ENCODE results near the gene SYT1.
A peak's percentile ranks its signal among the peaks of the same experiment; 100 is the strongest.

The SYT1 gene

GRCh38 chr12:79162147-79162772 lies 297.7 kb downstream of the SYT1 start:
- Histone ChIP-seq H3K4me1 (ENCODE audit: control insufficient read depth, insufficient read depth, low read length) (no peaks in the 10 kb centered on the region), H3K36me3 (ENCODE audit: control insufficient read depth in 2 of 2, insufficient read depth in 2 of 2, low read length in 2 of 2) (no peaks in the 10 kb centered on the region), H3K27me3 (ENCODE audit: control insufficient read depth in 1 of 2, insufficient read depth in 2 of 2, low read length in 2 of 2) (no peaks in the 10 kb centered on the region), H3K27ac (ENCODE audit: low read length) (no peak overlapping the region), H3K9me3 (ENCODE audit: control insufficient read depth in 2 of 2, low read length in 2 of 2) (no peaks in the 10 kb centered on the region), H3K4me3 (ENCODE audit: low read length in 2 of 2) (no peak overlapping the region), H3K9ac (ENCODE audit: low read length in 2 of 2) (no peak overlapping the region)

- H3K4me3 ChIP-seq (ENCODE audit: low read length in 2 of 2): no peak overlapping the region
- no peaks in the 10 kb centered on the region for H3K4me1 ChIP-seq (ENCODE audit: control insufficient read depth, insufficient read depth, low read length)
- no peaks in the 10 kb centered on the region for H3K27me3 ChIP-seq (ENCODE audit: control insufficient read depth in 1 of 2, insufficient read depth in 2 of 2, low read length in 2 of 2)
- no peak overlapping the region for H3K27ac ChIP-seq (ENCODE audit: low read length)
- no peak overlapping the region for H3K9ac ChIP-seq (ENCODE audit: low read length in 2 of 2)
- H3K36me3 ChIP-seq (ENCODE audit: control insufficient read depth in 2 of 2, insufficient read depth in 2 of 2, low read length in 2 of 2): no peaks in the 10 kb centered on the region
- H3K9me3 ChIP-seq (ENCODE audit: control insufficient read depth in 2 of 2, low read length in 2 of 2): no peaks in the 10 kb centered on the region
Observed at GRCh38 chr12:79162948-79163347, 298.4 kb downstream of the SYT1 start.

- no peak overlapping the region for H3K27ac ChIP-seq (ENCODE audit: low read length)
- H3K36me3 ChIP-seq (ENCODE audit: control insufficient read depth in 2 of 2, insufficient read depth in 2 of 2, low read length in 2 of 2): no peaks in the 10 kb centered on the region
- H3K9me3 ChIP-seq (ENCODE audit: control insufficient read depth in 2 of 2, low read length in 2 of 2): no peaks in the 10 kb centered on the region
- no peaks in the 10 kb centered on the region for H3K4me1 ChIP-seq (ENCODE audit: control insufficient read depth, insufficient read depth, low read length)
- H3K9ac ChIP-seq (ENCODE audit: low read length in 2 of 2): no peak overlapping the region
- H3K27me3 ChIP-seq (ENCODE audit: control insufficient read depth in 1 of 2, insufficient read depth in 2 of 2, low read length in 2 of 2): no peaks in the 10 kb centered on the region
- no peak overlapping the region for H3K4me3 ChIP-seq (ENCODE audit: low read length in 2 of 2)
Observed at GRCh38 chr12:79164890-79165289, 300.3 kb downstream of the SYT1 start.

- H3K4me3 ChIP-seq (ENCODE audit: low read length in 2 of 2): no peak overlapping the region
- H3K36me3 ChIP-seq (ENCODE audit: control insufficient read depth in 2 of 2, insufficient read depth in 2 of 2, low read length in 2 of 2): no peaks in the 10 kb centered on the region
- H3K27ac ChIP-seq (ENCODE audit: low read length): no peak overlapping the region
- no peaks in the 10 kb centered on the region for H3K27me3 ChIP-seq (ENCODE audit: control insufficient read depth in 1 of 2, insufficient read depth in 2 of 2, low read length in 2 of 2)
- H3K4me1 ChIP-seq (ENCODE audit: control insufficient read depth, insufficient read depth, low read length): no peaks in the 10 kb centered on the region
- no peak overlapping the region for H3K9ac ChIP-seq (ENCODE audit: low read length in 2 of 2)
- no peaks in the 10 kb centered on the region for H3K9me3 ChIP-seq (ENCODE audit: control insufficient read depth in 2 of 2, low read length in 2 of 2)
Observed at GRCh38 chr12:79168687-79169086, 304.1 kb downstream of the SYT1 start.

- Histone ChIP-seq H3K9me3 (ENCODE audit: control insufficient read depth in 2 of 2, low read length in 2 of 2) (no peaks in the 10 kb centered on the region), H3K27ac (ENCODE audit: low read length) (no peak overlapping the region), H3K4me3 (ENCODE audit: low read length in 2 of 2) (no peak overlapping the region), H3K36me3 (ENCODE audit: control insufficient read depth in 2 of 2, insufficient read depth in 2 of 2, low read length in 2 of 2) (no peaks in the 10 kb centered on the region), H3K4me1 (ENCODE audit: control insufficient read depth, insufficient read depth, low read length) (no peaks in the 10 kb centered on the region), H3K9ac (ENCODE audit: low read length in 2 of 2) (no peak overlapping the region), H3K27me3 (ENCODE audit: control insufficient read depth in 1 of 2, insufficient read depth in 2 of 2, low read length in 2 of 2) (no peaks in the 10 kb centered on the region)
Observed at GRCh38 chr12:79174626-79175025, 310.1 kb downstream of the SYT1 start.

GRCh38 chr12:79183003-79183402 lies 318.4 kb downstream of the SYT1 start:
- Histone ChIP-seq H3K9me3 (ENCODE audit: control insufficient read depth in 2 of 2, low read length in 2 of 2) (no peaks in the 10 kb centered on the region), H3K27me3 (ENCODE audit: control insufficient read depth in 1 of 2, insufficient read depth in 2 of 2, low read length in 2 of 2) (no peaks in the 10 kb centered on the region), H3K27ac (ENCODE audit: low read length) (no peak overlapping the region), H3K4me3 (ENCODE audit: low read length in 2 of 2) (no peak overlapping the region), H3K4me1 (ENCODE audit: control insufficient read depth, insufficient read depth, low read length) (no peaks in the 10 kb centered on the region), H3K36me3 (ENCODE audit: control insufficient read depth in 2 of 2, insufficient read depth in 2 of 2, low read length in 2 of 2) (no peaks in the 10 kb centered on the region), H3K9ac (ENCODE audit: low read length in 2 of 2) (no peak overlapping the region)

- no peaks in the 10 kb centered on the region for H3K36me3 ChIP-seq (ENCODE audit: control insufficient read depth in 2 of 2, insufficient read depth in 2 of 2, low read length in 2 of 2)
- H3K4me3 ChIP-seq (ENCODE audit: low read length in 2 of 2): no peak overlapping the region
- no peaks in the 10 kb centered on the region for H3K9me3 ChIP-seq (ENCODE audit: control insufficient read depth in 2 of 2, low read length in 2 of 2)
- H3K9ac ChIP-seq (ENCODE audit: low read length in 2 of 2): no peak overlapping the region
- H3K27me3 ChIP-seq (ENCODE audit: control insufficient read depth in 1 of 2, insufficient read depth in 2 of 2, low read length in 2 of 2): no peaks in the 10 kb centered on the region
- H3K4me1 ChIP-seq (ENCODE audit: control insufficient read depth, insufficient read depth, low read length): no peaks in the 10 kb centered on the region
- no peak overlapping the region for H3K27ac ChIP-seq (ENCODE audit: low read length)
Observed at GRCh38 chr12:79183926-79184325, 319.4 kb downstream of the SYT1 start.

GRCh38 chr12:79186506-79186905 lies 321.9 kb downstream of the SYT1 start:
- H3K9me3 ChIP-seq (ENCODE audit: control insufficient read depth in 2 of 2, low read length in 2 of 2): no peaks in the 10 kb centered on the region
- H3K36me3 ChIP-seq (ENCODE audit: control insufficient read depth in 2 of 2, insufficient read depth in 2 of 2, low read length in 2 of 2): no peaks in the 10 kb centered on the region
- H3K4me3 ChIP-seq (ENCODE audit: low read length in 2 of 2): no peak overlapping the region
- no peaks in the 10 kb centered on the region for H3K4me1 ChIP-seq (ENCODE audit: control insufficient read depth, insufficient read depth, low read length)
- H3K27me3 ChIP-seq (ENCODE audit: control insufficient read depth in 1 of 2, insufficient read depth in 2 of 2, low read length in 2 of 2): no peaks in the 10 kb centered on the region
- H3K9ac ChIP-seq (ENCODE audit: low read length in 2 of 2): no peak overlapping the region
- no peak overlapping the region for H3K27ac ChIP-seq (ENCODE audit: low read length)

GRCh38 chr12:79187032-79187431 lies 322.5 kb downstream of the SYT1 start:
- Histone ChIP-seq H3K27me3 (ENCODE audit: control insufficient read depth in 1 of 2, insufficient read depth in 2 of 2, low read length in 2 of 2) (no peaks in the 10 kb centered on the region), H3K36me3 (ENCODE audit: control insufficient read depth in 2 of 2, insufficient read depth in 2 of 2, low read length in 2 of 2) (no peaks in the 10 kb centered on the region), H3K9me3 (ENCODE audit: control insufficient read depth in 2 of 2, low read length in 2 of 2) (no peaks in the 10 kb centered on the region), H3K4me1 (ENCODE audit: control insufficient read depth, insufficient read depth, low read length) (no peaks in the 10 kb centered on the region), H3K4me3 (ENCODE audit: low read length in 2 of 2) (peak overlapping the region in 1 of 2 donors; percentile 36), H3K9ac (ENCODE audit: low read length in 2 of 2) (no peak overlapping the region), H3K27ac (ENCODE audit: low read length) (no peak overlapping the region)

GRCh38 chr12:79191391-79191790 lies 326.8 kb downstream of the SYT1 start:
- Histone ChIP-seq H3K9ac (ENCODE audit: low read length in 2 of 2) (no peak overlapping the region), H3K27ac (ENCODE audit: low read length) (no peak overlapping the region), H3K4me3 (ENCODE audit: low read length in 2 of 2) (no peak overlapping the region), H3K9me3 (ENCODE audit: control insufficient read depth in 2 of 2, low read length in 2 of 2) (no peaks in the 10 kb centered on the region), H3K4me1 (ENCODE audit: control insufficient read depth, insufficient read depth, low read length) (no peaks in the 10 kb centered on the region), H3K36me3 (ENCODE audit: control insufficient read depth in 2 of 2, insufficient read depth in 2 of 2, low read length in 2 of 2) (no peaks in the 10 kb centered on the region), H3K27me3 (ENCODE audit: control insufficient read depth in 1 of 2, insufficient read depth in 2 of 2, low read length in 2 of 2) (no peaks in the 10 kb centered on the region)

- H3K4me3 ChIP-seq (ENCODE audit: low read length in 2 of 2): no peak overlapping the region
- H3K27me3 ChIP-seq (ENCODE audit: control insufficient read depth in 1 of 2, insufficient read depth in 2 of 2, low read length in 2 of 2): no peaks in the 10 kb centered on the region
- H3K9ac ChIP-seq (ENCODE audit: low read length in 2 of 2): no peak overlapping the region
- H3K36me3 ChIP-seq (ENCODE audit: control insufficient read depth in 2 of 2, insufficient read depth in 2 of 2, low read length in 2 of 2): no peaks in the 10 kb centered on the region
- H3K9me3 ChIP-seq (ENCODE audit: control insufficient read depth in 2 of 2, low read length in 2 of 2): no peaks in the 10 kb centered on the region
- H3K27ac ChIP-seq (ENCODE audit: low read length): no peak overlapping the region
- H3K4me1 ChIP-seq (ENCODE audit: control insufficient read depth, insufficient read depth, low read length): no peaks in the 10 kb centered on the region
Observed at GRCh38 chr12:79194595-79194994, 330.0 kb downstream of the SYT1 start.

Measured in stomach smooth muscle (tissue), 2 donors.